Adipocyte (in vitro differentiated cells): Measurements from ENCODE around the gene GIPC1.
A peak's percentile ranks its signal among the peaks of the same experiment; 100 is the strongest.

ENCODE experiments used
- DNase-seq: peaks from one replicate; pipeline ENCODE4 v3.0.0-alpha.2; 2015; ENCODE audit warnings: low read depth
- H3K27me3 ChIP-seq: replicated peaks from 2 replicates; pipeline ENCODE4 v1.7.0; 2013; ENCODE audit warnings: mild to moderate bottlenecking, low read length, moderate library complexity; ENCODE audit not compliant: control insufficient read depth, insufficient read depth
- H3K36me3 ChIP-seq: 2 replicates; pipeline ENCODE4 v1.7.0; 2013; ENCODE audit warnings: low read length, mild to moderate bottlenecking, moderate library complexity; ENCODE audit not compliant: control insufficient read depth, insufficient read depth, severe bottlenecking
- H3K4me1 ChIP-seq: 2 replicates; pipeline ENCODE4 v1.7.0; 2013; ENCODE audit warnings: mild to moderate bottlenecking, low read length, moderate library complexity; ENCODE audit not compliant: control insufficient read depth, insufficient read depth
- H3K4me3 ChIP-seq: 2 replicates; pipeline ENCODE4 v1.7.0; 2013; ENCODE audit warnings: mild to moderate bottlenecking, low read length, moderate library complexity
- H3K9ac ChIP-seq: 2 replicates; pipeline ENCODE4 v1.7.0; 2013; ENCODE audit warnings: mild to moderate bottlenecking, low read length, moderate library complexity
- H3K9me3 ChIP-seq: 2 replicates; pipeline ENCODE4 v1.7.0; 2013; ENCODE audit warnings: mild to moderate bottlenecking, low read length, moderate library complexity; ENCODE audit not compliant: control insufficient read depth

Gene GIPC1

DNA sequence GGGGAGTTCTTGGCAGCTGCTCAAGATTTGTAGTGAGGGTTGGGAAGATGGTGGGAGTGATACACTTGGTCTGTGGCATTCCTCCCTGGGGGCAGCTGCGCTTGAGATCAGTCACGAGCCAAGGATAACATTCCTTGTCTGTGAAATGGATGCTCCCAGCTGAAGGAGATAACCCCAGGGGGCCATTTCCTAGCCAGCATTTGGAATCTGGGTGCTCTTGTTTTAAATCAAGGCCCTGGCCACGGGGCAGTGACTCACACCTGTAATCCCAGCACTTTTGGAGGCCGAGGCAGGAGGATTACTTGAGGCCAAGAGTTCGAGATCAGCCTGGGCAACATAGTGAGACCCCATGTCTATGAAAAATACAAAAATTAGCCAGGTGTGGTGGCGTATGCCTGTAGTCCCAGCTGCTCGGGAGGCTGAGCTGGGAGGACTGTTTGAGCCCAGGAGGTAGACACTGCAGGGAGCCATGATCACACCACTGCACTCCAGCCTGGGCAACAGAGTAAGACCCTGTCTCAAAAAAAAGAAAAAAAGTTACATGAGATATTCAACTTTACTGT, 58.3 kb downstream of the GIPC1 start:
- H3K27me3 ChIP-seq: no peaks in the 10 kb centered on the region
- peaks cover 20% of the 10 kb centered on the region for H3K4me1 ChIP-seq
- peaks cover 10% of the 10 kb centered on the region for H3K36me3 ChIP-seq
- H3K9me3 ChIP-seq: no peaks in the 10 kb centered on the region
- no peak overlapping the region for H3K9ac ChIP-seq
- no peak for DNase-seq
- H3K4me3 ChIP-seq: no peak overlapping the region

DNA sequence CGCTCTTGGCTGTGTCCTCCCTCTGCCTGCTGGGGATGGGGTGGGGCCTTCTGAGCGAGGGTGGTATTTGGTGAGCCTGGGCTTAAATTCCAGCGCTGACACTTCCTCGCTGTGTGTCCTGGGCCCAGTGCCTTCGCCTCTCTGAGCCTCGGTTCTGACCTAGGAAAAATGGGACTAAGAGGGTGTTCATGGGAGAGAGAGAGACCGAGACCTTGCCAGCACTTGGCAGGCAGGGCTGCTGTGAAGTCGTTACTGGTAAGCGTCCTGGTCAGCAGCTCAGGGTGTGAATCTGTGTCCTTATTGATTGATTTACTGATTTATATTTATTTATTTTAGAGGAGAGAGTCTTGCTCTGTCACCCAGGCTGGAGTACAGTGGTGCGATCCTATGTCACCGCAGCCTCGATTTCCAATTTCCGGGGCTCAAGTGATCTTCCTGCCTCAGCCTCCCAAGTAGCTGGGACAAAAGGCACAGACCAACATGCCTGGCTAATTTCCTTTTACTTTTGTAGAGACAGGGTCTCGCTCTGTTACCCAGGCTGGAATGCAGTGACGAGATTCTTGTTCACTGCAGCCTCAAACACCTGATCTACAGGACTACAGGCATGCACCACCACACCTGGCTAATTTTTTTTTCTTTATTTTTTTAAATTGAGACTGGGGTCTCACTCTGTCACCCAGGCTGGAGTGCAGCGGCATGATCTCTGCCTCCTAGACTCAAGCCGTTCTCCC, 60.4 kb downstream of the GIPC1 start:
- Histone ChIP-seq H3K36me3 (no peaks in the 10 kb centered on the region), H3K27me3 (peaks cover 2% of the 10 kb centered on the region), H3K9me3 (no peaks in the 10 kb centered on the region), H3K4me1 (peaks cover 22% of the 10 kb centered on the region), H3K4me3 (peak overlapping the region; percentile 86), H3K9ac (peak overlapping the region; percentile 88)
- no peak for DNase-seq

DNA sequence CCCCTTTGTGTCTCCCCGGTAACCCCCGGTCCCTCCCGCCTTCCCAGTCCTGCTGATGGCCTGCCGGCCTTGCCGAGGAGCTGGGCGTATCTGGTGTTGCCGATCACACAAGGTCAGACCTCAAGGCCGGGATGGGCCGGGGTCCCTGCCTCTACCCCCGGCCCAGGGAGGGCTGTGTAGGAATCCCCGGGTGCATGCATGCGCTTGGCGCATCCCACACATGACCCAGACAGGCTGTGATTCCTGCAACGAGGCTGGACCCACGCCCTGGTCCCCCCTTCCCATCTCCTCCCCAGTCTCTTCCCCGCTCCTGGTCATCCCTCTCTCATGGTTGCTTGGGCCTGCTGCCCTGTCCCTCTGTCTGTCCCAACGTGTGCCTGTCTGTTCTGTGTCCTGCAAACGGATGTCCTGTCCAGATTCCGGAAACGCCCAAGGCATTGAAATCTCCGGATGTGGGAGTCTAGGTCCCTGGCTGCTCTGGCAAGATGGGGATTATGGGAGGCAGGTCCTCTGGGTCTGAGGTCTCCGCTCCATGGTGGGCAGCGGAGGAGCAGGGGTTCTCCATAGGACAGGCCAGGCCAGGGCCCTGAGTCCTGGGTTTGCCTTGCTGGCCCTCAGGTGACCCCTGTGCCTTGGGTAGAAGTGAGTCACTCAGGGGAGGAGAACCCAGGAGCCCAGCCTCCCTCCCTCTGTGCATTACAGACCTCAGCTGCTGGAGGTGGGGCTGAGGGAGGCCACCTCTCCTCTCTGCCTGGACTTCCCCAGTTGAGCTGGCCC, 61.2 kb downstream of the GIPC1 start:
- H3K36me3 ChIP-seq: no peaks in the 10 kb centered on the region
- H3K4me1 ChIP-seq: peaks cover 22% of the 10 kb centered on the region
- peaks cover 2% of the 10 kb centered on the region for H3K27me3 ChIP-seq
- H3K9ac ChIP-seq: peak overlapping the region; percentile 88
- H3K9me3 ChIP-seq: no peaks in the 10 kb centered on the region
- DNase-seq: peak; percentile 64
- peak overlapping the region; percentile 86 for H3K4me3 ChIP-seq

DNA sequence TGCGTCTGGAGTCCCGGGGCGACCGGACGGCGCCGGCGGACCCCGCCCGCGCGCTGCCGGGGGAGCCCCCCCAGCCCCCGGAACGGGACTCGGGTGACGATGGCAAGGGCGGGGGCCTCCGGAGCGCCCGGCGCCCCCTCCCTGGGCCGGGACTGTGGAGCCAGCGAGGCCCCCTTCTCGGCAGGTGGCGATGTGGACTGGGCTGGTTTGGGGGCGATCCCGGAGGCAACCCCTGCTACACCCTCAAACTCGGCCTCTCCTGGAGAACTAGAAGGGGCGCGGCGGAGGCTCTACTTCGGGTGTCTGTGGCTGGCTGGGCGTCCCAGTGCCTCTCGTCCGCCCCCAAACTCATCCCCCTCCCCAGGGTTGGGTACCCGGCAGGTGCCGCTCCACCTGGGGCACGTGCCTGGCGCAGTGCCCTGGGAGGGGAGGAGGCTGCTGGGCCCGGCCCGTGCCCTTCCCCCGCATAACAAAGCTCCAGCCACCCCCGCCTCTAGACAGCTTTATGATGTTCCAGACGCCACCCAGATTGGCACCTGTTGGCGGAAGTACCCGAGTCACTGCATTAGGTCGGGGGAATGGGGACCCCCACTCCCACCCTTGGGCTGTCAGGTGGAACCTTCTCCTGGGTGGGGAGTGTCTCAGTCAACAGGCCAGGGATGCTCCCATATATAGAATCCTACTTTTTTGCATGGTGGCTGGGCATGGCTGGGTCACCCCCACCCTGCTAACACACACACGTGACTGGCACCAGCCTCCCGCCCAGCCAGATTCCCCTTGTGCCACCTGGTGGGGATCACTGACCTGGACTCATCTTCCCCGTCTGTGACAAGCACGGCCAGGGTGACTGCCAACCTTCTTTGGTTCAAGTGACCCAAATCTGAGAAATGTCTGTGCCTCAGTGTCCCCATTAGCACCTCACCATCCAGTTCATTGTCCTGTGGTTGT, 62.1 kb downstream of the GIPC1 start:
- H3K27me3 ChIP-seq: peaks cover 2% of the 10 kb centered on the region
- H3K4me1 ChIP-seq: peaks cover 22% of the 10 kb centered on the region
- no peaks in the 10 kb centered on the region for H3K9me3 ChIP-seq
- H3K36me3 ChIP-seq: no peaks in the 10 kb centered on the region
- DNase-seq: peak; percentile 34
- H3K4me3 ChIP-seq: peak overlapping the region; percentile 86
- H3K9ac ChIP-seq: peak overlapping the region; percentile 88

DNA sequence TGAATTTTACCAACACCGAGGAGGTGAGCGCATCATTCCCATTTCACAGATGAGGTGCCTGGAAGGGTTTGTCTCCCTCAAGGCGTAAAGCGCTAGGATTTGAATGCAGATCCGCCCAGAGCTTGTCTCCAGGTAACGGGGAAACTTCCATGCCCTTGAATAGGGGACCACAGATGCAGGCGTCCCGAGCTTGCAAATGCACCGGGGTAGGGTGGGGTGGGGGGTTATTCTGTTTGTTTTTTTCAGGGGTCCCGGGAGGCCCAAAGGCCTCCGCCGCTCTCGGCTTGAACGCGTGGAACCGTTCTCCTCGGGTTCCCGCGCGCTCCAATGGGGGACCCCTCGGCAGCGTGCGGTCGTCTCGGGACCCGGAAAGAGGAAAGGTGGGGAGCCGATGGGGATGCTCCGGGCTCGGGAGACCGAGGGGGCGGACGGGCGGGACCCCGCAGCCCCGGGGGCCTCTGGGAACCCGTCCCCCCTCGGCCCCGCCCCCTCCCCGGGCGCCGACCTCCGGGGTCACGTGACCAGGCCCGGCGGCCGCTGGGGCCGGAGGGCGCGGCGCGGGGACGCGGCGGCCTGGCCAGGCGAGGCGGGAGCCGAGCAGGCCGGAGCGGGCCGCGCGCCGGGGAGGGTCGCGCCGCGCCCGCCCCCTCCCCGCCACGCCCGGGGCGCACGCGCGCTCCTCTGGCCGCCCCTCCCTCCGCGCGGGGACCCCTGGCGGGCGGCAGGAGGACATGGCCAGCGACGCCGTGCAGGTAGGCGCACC, 63.0 kb downstream of the GIPC1 start, which contains the start of gene PKN1:
Gene PKN1, plus strand, starts transcription at position 516 of the 763 bp plus-strand sequence. Its CDS starts 216 bp downstream, at position 732.
- H3K4me3 ChIP-seq: peak within 1 kb of the TSS; percentile 86
- H3K9ac ChIP-seq: peak within 1 kb of the TSS; percentile 88
- DNase-seq: peak; percentile 77
- peaks cover 2% of the 10 kb centered on the region for H3K27me3 ChIP-seq
- no peaks in the 10 kb centered on the region for H3K36me3 ChIP-seq
- H3K4me1 ChIP-seq: peaks cover 22% of the 10 kb centered on the region
- H3K9me3 ChIP-seq: no peaks in the 10 kb centered on the region

DNA sequence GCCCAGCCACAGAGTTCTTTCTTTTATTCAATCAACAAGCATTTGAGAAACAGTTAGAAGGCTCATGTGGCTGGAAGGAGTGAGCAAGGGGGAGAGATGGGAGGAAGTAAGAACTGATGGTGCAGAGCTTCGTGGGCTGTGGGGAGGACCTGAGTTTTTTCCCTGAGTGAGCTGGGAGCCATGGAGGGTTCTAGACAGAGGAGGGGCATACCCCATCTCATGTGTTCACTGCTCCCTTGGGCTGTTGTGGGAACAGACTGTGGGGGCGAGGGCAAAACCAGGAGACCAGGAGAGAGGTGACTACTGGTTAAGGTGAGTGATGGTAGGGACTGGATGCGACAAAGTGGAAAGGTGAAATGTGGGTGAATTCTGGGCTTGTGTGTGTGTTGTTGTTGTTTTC, 65.2 kb downstream of the GIPC1 start:
- H3K9ac ChIP-seq: no peak overlapping the region
- no peaks in the 10 kb centered on the region for H3K36me3 ChIP-seq
- no peak overlapping the region for H3K4me3 ChIP-seq
- DNase-seq: no peak
- peaks cover 25% of the 10 kb centered on the region for H3K4me1 ChIP-seq
- peaks cover 2% of the 10 kb centered on the region for H3K27me3 ChIP-seq
- no peaks in the 10 kb centered on the region for H3K9me3 ChIP-seq

DNA sequence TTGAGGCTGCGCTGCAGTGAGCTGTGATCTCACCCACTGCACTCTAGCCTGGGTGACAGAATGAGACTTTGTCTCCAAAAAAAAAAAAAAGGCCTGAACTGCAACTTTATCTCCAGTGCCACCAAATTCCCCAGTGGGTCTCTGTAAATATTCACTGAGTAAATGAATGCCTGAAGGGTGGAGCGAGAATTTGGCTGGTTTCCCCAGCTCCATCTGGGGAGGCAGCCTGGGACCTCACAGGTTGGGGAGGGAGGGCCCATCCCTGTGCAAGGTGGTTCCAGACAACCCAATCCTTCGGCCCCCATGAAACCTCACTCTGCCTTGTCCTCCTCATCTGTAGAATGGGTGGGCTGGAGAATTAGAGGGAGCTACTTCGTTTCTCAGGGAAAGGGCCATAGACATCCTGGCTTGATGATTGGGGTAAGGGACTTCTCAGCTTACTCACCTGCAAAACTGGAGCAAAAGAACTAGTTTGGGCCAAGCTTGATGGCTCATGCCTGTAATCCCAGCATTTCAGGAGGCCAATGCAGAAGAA, 67.0 kb downstream of the GIPC1 start:
- Histone ChIP-seq H3K9ac (no peak overlapping the region), H3K4me1 (peaks cover 11% of the 10 kb centered on the region), H3K27me3 (peaks cover 2% of the 10 kb centered on the region), H3K36me3 (no peaks in the 10 kb centered on the region), H3K4me3 (no peak overlapping the region), H3K9me3 (no peaks in the 10 kb centered on the region)
- DNase-seq: no peak
